Measurements from ENCODE around the gene P2RY14. TPM values are rescaled to one million over a fixed set of nuclear protein-coding genes. Genes with fewer than 3 reads are reported as not detected.

P2RY14 gene
- total RNA-seq, 1 donor from 2014 or later, result not detected

GRCh38 chr3:151225040-151225975 is 53.0 kb downstream of the P2RY14 start:
- H3K27me3 Mint-ChIP-seq (ENCODE audit: unreplicated experiment), result no peaks in the 10 kb centered on the region
- no peak for DNase-seq (ENCODE audit: extremely low spot score, unreplicated experiment)
- H3K4me3 Mint-ChIP-seq (ENCODE audit: unreplicated experiment), result no peak overlapping the region
- no peak overlapping the region for H3K27ac Mint-ChIP-seq (ENCODE audit: unreplicated experiment)
- TF ChIP-seq, protein P1, sequence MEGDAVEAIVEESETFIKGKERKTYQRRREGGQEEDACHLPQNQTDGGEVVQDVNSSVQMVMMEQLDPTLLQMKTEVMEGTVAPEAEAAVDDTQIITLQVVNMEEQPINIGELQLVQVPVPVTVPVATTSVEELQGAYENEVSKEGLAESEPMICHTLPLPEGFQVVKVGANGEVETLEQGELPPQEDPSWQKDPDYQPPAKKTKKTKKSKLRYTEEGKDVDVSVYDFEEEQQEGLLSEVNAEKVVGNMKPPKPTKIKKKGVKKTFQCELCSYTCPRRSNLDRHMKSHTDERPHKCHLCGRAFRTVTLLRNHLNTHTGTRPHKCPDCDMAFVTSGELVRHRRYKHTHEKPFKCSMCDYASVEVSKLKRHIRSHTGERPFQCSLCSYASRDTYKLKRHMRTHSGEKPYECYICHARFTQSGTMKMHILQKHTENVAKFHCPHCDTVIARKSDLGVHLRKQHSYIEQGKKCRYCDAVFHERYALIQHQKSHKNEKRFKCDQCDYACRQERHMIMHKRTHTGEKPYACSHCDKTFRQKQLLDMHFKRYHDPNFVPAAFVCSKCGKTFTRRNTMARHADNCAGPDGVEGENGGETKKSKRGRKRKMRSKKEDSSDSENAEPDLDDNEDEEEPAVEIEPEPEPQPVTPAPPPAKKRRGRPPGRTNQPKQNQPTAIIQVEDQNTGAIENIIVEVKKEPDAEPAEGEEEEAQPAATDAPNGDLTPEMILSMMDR (IDR thresholded peaks at IDR 0.05), result no peak
- H3K36me3 Mint-ChIP-seq (ENCODE audit: unreplicated experiment), result no peaks in the 10 kb centered on the region
- H3K9me3 Mint-ChIP-seq (ENCODE audit: unreplicated experiment), result peaks cover 11% of the 10 kb centered on the region
- peaks cover 34% of the 10 kb centered on the region for H3K4me1 Mint-ChIP-seq (ENCODE audit: unreplicated experiment)

DNA sequence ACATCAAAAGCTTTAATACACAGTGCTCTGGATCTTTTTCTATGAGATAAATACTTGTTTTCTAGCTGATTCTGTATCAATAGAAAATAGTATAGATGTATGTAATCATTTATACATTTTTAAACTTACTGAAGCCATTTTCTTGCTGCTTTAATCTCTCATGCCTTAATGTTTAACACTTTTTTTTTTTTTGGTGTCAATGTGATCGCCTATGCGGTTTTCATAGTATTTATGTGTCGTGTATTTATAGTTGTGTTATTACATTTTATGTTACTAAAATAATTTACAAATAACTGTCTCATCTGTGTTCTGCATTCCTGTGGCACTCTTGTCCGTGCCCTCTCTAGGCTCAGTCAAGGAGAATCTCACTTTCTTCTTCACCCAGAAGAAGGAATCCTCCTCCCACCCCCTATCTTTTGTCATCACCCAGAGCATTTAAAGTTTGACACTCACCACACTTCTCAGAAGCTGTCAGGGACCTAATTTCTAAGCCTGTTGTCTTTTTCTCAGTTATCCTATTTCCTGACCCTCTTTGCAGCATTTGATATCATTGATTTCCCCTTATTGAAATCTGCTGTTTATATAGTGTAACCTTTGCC is 54.0 kb downstream of the P2RY14 start:
- Mint-ChIP-seq H3K27me3 (ENCODE audit: unreplicated experiment) (no peaks in the 10 kb centered on the region), H3K27ac (ENCODE audit: unreplicated experiment) (no peak overlapping the region), H3K36me3 (ENCODE audit: unreplicated experiment) (no peaks in the 10 kb centered on the region), H3K4me3 (ENCODE audit: unreplicated experiment) (no peak overlapping the region), H3K4me1 (ENCODE audit: unreplicated experiment) (peaks cover 31% of the 10 kb centered on the region), H3K9me3 (ENCODE audit: unreplicated experiment) (peaks cover 11% of the 10 kb centered on the region)
- no peak for DNase-seq (ENCODE audit: extremely low spot score, unreplicated experiment)
- TF ChIP-seq, protein P1 (IDR thresholded peaks at IDR 0.05), result no peak

DNA sequence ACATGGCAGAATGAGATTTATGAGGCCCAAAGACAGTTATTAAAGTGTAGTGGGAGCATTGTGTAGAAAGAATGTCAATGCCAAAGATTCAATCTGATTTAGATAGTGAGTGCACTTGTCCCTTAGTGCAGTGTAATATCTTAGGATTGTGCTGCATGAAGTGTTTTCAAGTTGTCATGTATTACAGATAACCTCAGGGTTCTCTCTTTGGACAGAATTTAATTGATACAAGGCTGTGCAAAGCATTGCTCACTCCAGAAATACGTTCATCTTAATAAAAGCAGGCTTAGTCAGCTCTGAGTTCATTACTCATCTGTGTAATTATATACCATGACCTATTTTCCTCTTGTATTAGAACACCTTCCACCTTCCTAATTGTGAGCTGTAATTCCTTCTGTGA is 59.3 kb downstream of the P2RY14 start:
- no peaks in the 10 kb centered on the region for H3K27me3 Mint-ChIP-seq (ENCODE audit: unreplicated experiment)
- TF ChIP-seq, protein P1 (IDR thresholded peaks at IDR 0.05), result no peak
- DNase-seq (ENCODE audit: extremely low spot score, unreplicated experiment), result no peak
- no peak overlapping the region for H3K4me3 Mint-ChIP-seq (ENCODE audit: unreplicated experiment)
- no peaks in the 10 kb centered on the region for H3K4me1 Mint-ChIP-seq (ENCODE audit: unreplicated experiment)
- H3K9me3 Mint-ChIP-seq (ENCODE audit: unreplicated experiment), result peaks cover 11% of the 10 kb centered on the region
- no peaks in the 10 kb centered on the region for H3K36me3 Mint-ChIP-seq (ENCODE audit: unreplicated experiment)
- H3K27ac Mint-ChIP-seq (ENCODE audit: unreplicated experiment), result no peak overlapping the region

GRCh38 chr3:151218136-151218535 is 60.2 kb downstream of the P2RY14 start:
- H3K27ac Mint-ChIP-seq (ENCODE audit: unreplicated experiment), result no peak overlapping the region
- TF ChIP-seq, protein P1 (IDR thresholded peaks at IDR 0.05), result no peak

More at GRCh38 chr3:151218136-151218535, 60.2 kb downstream of the P2RY14 start:
- H3K4me1 Mint-ChIP-seq (ENCODE audit: unreplicated experiment), result no peaks in the 10 kb centered on the region
- H3K4me3 Mint-ChIP-seq (ENCODE audit: unreplicated experiment), result no peak overlapping the region
- peaks cover 11% of the 10 kb centered on the region for H3K9me3 Mint-ChIP-seq (ENCODE audit: unreplicated experiment)
- no peak for DNase-seq (ENCODE audit: extremely low spot score, unreplicated experiment)
- no peaks in the 10 kb centered on the region for H3K36me3 Mint-ChIP-seq (ENCODE audit: unreplicated experiment)
- H3K27me3 Mint-ChIP-seq (ENCODE audit: unreplicated experiment), result no peaks in the 10 kb centered on the region

All from osteocyte (in vitro differentiated cells).